Measurements from ENCODE around the gene NR6A1. TPM values are rescaled to one million over a fixed set of nuclear protein-coding genes. Genes with fewer than 3 reads are reported as not detected.
A peak's percentile ranks its signal among the peaks of the same experiment; 100 is the strongest.

Gene NR6A1
- total and polyA plus RNA-seq, 2 experiments from 2014 or later = 44.2 to 139 TPM

DNA sequence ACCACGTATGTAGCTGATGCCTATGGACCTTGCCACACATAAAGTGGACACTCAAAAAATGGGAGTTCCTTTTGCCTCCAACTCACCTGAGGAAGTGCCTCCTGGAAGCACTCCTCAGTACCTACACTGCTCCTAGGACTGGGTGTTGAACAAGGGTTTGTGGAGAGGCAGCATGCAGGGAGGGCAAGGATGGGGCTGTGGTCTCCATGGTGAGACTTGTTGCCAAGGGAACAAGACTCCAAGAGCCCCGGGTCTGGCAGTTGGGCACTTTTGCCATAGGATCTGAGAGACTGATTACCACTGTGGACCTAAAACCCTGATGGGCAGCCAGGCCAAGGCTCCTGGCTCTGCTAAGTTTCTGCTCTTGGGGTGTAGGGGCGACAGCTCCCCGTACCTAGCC is 257.0 kb downstream of the NR6A1 start (continued):
- TF ChIP-seq, protein P1, sequence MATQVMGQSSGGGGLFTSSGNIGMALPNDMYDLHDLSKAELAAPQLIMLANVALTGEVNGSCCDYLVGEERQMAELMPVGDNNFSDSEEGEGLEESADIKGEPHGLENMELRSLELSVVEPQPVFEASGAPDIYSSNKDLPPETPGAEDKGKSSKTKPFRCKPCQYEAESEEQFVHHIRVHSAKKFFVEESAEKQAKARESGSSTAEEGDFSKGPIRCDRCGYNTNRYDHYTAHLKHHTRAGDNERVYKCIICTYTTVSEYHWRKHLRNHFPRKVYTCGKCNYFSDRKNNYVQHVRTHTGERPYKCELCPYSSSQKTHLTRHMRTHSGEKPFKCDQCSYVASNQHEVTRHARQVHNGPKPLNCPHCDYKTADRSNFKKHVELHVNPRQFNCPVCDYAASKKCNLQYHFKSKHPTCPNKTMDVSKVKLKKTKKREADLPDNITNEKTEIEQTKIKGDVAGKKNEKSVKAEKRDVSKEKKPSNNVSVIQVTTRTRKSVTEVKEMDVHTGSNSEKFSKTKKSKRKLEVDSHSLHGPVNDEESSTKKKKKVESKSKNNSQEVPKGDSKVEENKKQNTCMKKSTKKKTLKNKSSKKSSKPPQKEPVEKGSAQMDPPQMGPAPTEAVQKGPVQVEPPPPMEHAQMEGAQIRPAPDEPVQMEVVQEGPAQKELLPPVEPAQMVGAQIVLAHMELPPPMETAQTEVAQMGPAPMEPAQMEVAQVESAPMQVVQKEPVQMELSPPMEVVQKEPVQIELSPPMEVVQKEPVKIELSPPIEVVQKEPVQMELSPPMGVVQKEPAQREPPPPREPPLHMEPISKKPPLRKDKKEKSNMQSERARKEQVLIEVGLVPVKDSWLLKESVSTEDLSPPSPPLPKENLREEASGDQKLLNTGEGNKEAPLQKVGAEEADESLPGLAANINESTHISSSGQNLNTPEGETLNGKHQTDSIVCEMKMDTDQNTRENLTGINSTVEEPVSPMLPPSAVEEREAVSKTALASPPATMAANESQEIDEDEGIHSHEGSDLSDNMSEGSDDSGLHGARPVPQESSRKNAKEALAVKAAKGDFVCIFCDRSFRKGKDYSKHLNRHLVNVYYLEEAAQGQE (IDR thresholded peaks at IDR 0.05; ENCODE audit: unreplicated experiment) = no peak

DNA sequence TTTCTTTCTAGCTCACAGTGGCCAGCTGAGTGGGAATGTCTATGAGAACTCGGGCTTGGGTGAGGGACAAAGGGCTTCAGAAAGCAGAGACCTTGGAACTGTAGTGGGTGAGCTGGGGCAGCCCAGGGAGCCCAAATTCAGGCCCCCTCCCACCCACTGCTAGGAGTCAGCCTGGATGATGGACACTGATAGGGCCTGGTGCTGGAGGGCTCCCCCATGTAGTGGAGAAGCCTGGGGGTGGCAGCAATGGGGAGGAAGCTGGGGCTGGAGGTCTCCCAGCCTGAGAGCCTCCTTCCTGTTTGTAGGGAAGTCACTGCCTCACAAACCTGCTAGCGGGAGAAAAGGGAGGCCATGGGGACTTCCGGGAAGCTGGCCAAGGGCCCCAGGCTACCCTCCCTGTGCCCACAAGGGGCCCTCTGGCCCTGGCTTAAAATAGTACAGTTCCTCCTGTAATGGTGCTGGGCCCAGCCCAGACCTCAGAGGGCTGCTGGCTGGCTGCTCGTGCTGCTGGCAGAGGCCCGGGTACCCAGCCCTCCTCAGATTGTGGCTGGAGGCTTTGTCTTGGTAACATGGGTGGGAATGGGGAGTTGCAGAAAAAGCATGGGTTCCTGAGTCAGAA is 257.6 kb downstream of the NR6A1 start:
- Histone ChIP-seq H3K79me2 (replicated peaks; ENCODE audit: insufficient read depth) (no peaks in the 10 kb centered on the region), H4K20me1 (replicated peaks; ENCODE audit: insufficient read depth) (no peaks in the 10 kb centered on the region; the same call in 1 of the 2 replicates), H3K36me3 (ENCODE audit: insufficient read depth) (no peaks in the 10 kb centered on the region), H3F3A (replicated peaks; ENCODE audit: low read depth) (no peaks in the 10 kb centered on the region), H3K4me1 (ENCODE audit: insufficient read depth) (peaks cover 8% of the 10 kb centered on the region; the same call in 1 of the 2 replicates), H3K4me3 (no peak overlapping the region), H3K4me2 (no peak overlapping the region), H3K9me2 (ENCODE audit: insufficient read depth) (no peaks in the 10 kb centered on the region; the same call in 1 of the 2 replicates), H3K27ac (ENCODE audit: low read depth) (no peak overlapping the region), H2AFZ (no peak overlapping the region), H3K27me3 (ENCODE audit: insufficient read depth) (no peaks in the 10 kb centered on the region)
- H3K36me3 Mint-ChIP-seq (ENCODE audit: low read depth) = peaks cover 7% of the 10 kb centered on the region; the same call in 2 of the 3 replicates
- no peak for DNase-seq (ENCODE audit: low spot score)
- TF ChIP-seq, protein P2, sequence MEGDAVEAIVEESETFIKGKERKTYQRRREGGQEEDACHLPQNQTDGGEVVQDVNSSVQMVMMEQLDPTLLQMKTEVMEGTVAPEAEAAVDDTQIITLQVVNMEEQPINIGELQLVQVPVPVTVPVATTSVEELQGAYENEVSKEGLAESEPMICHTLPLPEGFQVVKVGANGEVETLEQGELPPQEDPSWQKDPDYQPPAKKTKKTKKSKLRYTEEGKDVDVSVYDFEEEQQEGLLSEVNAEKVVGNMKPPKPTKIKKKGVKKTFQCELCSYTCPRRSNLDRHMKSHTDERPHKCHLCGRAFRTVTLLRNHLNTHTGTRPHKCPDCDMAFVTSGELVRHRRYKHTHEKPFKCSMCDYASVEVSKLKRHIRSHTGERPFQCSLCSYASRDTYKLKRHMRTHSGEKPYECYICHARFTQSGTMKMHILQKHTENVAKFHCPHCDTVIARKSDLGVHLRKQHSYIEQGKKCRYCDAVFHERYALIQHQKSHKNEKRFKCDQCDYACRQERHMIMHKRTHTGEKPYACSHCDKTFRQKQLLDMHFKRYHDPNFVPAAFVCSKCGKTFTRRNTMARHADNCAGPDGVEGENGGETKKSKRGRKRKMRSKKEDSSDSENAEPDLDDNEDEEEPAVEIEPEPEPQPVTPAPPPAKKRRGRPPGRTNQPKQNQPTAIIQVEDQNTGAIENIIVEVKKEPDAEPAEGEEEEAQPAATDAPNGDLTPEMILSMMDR (conservative IDR thresholded peaks at IDR 0.05; ENCODE audit: low read depth in 2 of 2) = no peak
- TF ChIP-seq CREB1 (CRISPR knock-in tag; IDR thresholded peaks at IDR 0.05; ENCODE audit: low read depth) = no peak
- no peaks in the 10 kb centered on the region; the same call in 2 of the 3 replicates for H3K9me3 Mint-ChIP-seq
- H3K4me1 Mint-ChIP-seq = peaks cover 20% of the 10 kb centered on the region
- H3K27ac Mint-ChIP-seq = no peak overlapping the region
- peaks cover 36% of the 10 kb centered on the region for H3K27me3 Mint-ChIP-seq (ENCODE audit: insufficient read depth, low read depth, poor library complexity)
- peak; percentile 15 for ATAC-seq
- H3K4me3 Mint-ChIP-seq = no peak overlapping the region

DNA sequence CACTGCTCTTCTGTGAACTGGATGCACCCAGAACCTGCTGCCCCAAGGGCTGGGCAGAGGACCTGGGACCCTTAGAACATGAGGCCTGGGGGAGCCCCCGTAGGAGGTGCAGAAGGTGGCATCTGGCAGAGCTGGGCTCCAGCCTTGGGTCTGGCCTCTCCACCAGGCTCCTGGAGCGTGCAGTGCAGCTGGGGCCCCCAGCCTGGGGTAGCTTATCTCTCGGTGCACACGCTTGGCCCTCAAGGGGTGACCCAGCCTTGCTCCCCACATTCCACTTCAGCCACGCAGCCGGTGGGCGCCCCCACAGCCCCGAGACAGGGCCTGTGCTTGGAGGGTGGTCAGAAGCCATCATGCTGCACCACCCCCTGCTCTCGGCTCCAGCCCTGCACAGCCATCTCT is 258.3 kb downstream of the NR6A1 start:
- H3K79me2 ChIP-seq (replicated peaks; ENCODE audit: insufficient read depth) = no peaks in the 10 kb centered on the region
- no peaks in the 10 kb centered on the region; the same call in 1 of the 2 replicates for H4K20me1 ChIP-seq (replicated peaks; ENCODE audit: insufficient read depth)
- peaks cover 8% of the 10 kb centered on the region; the same call in 1 of the 2 replicates for H3K4me1 ChIP-seq (ENCODE audit: insufficient read depth)
- no peak for DNase-seq (ENCODE audit: low spot score)
- H3K9me2 ChIP-seq (ENCODE audit: insufficient read depth) = no peaks in the 10 kb centered on the region
- no peak overlapping the region for H3K4me2 ChIP-seq
- no peaks in the 10 kb centered on the region for H3K27me3 ChIP-seq (ENCODE audit: insufficient read depth)
- no peak overlapping the region for H3K4me3 Mint-ChIP-seq
- H3K27ac Mint-ChIP-seq = no peak overlapping the region
- H3K27me3 Mint-ChIP-seq (ENCODE audit: insufficient read depth, low read depth, poor library complexity) = peaks cover 38% of the 10 kb centered on the region
- ATAC-seq = peak; percentile 3
- H3K36me3 Mint-ChIP-seq (ENCODE audit: low read depth) = peaks cover 2% of the 10 kb centered on the region; the same call in 2 of the 3 replicates
- no peaks in the 10 kb centered on the region for H3K36me3 ChIP-seq (ENCODE audit: insufficient read depth)
- H3K4me1 Mint-ChIP-seq = peaks cover 20% of the 10 kb centered on the region
- no peaks in the 10 kb centered on the region; the same call in 2 of the 3 replicates for H3K9me3 Mint-ChIP-seq
- H2AFZ ChIP-seq = no peak overlapping the region
- H3F3A ChIP-seq (replicated peaks; ENCODE audit: low read depth) = no peaks in the 10 kb centered on the region
- no peak overlapping the region for H3K27ac ChIP-seq (ENCODE audit: low read depth)
- no peak overlapping the region for H3K4me3 ChIP-seq
- TF ChIP-seq, protein P1 (IDR thresholded peaks at IDR 0.05; ENCODE audit: unreplicated experiment) = no peak
- no peak for TF ChIP-seq STAT1 (IDR thresholded peaks at IDR 0.05; ENCODE audit: unreplicated experiment)
